CMK (cell line): ENCODE measurements around the gene UBE2E2.
A peak's percentile ranks its signal among the peaks of the same experiment; 100 is the strongest.

Experiments used
- DNase-seq: peaks from one replicate; pipeline ENCODE4 v3.0.0-alpha.2; 2010; ENCODE audit warnings: low read depth

The UBE2E2 gene

DNA sequence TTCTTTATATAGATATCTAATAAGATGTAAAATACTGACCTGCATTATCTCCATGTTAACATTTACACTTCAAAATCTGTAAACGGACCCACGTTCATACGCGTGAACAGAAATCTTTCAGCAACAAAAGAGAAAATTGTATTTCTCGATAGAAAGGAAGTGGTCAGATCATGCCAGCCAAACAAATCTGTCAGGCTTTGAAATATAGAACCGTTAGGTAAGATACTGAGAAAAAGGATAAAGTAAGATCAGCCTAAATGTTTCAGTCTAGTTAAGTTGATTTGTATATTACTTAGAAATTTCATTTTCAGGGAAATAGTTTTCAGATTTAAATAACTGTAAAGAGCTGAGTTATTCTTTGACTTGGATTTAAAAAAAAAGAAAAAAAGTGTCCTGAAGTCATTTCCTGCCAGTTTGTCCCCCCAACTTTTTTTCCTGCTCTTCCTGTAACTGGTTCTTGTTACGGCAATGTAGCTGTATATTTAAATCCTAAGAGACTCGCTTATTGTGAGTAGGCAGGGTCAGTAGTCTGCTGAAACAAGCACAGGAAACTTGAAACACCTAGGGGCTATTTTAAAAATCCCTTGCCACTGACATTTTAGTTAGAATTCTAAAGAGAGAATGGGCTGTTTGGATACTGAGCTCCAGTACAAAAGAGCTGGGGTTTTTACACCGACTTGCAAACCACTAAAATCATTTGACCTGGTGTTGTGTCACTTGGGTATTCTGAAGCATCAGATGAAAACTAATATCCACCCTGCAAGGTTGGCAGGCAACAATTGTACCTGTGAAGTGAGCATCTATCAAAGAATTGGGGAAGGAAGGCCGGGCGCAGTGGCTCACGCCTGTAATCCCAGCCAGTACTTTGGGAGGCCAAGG is 237.5 kb downstream of the UBE2E2 start:
- no peak for DNase-seq

DNA sequence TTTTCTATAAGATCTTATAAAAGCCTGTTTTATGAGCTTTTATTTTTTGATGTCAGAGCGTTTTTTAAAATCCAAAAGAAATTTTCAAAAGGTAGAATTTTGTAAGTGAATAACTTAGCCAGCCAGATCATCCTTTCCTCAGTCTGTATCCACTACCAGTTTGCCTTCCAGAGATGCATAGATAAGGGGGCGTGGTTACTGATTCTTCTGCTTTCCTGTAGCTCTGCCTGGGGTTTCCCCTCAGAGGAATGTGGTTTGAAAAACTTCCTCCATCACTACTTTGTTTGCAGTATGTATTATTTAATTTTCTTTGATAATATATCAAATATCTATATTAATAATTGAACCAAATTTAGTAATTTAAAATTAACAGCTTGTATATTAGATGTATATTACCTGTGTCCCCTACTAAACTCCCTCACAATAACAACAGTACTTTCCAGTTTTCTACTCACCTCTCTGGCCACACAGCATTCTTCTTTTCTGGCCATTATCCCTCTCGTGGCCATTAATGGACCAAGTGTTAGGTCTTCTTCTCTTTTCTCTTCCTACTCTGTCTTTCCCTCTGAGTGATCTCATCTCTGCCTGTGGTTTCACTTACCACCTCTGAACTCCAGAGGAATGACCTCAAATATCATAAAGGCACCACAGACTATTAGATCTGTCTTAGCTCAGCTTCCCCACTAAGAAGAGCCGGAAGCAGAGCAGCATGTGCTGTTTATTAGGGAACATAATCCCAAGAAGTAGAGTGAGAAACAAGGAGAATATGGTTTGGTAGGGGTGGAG is 239.7 kb downstream of the UBE2E2 start:
- DNase-seq: peak; percentile 21

GRCh38 chr3:23444386-23444785 is 241.3 kb downstream of the UBE2E2 start:
- DNase-seq: no peak

DNA sequence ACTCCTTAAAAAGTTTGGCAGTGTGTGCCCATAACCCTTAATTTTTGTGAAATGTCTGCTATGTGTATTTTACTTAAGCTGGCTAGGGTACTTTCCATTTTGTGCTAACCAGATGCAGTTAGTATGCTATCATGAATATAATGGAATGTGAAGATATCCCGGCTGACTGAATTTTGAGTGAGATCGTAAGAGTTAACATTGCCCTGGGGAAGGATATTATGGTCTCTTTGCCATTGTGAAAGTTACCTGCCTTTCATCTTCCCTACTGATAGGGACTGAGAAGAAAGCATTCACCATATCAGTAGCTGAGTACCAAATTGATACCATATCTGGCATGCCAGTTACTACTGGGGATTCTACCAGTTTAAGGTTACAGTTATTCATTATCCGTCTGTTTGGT is 243.2 kb downstream of the UBE2E2 start:
- no peak for DNase-seq

DNA sequence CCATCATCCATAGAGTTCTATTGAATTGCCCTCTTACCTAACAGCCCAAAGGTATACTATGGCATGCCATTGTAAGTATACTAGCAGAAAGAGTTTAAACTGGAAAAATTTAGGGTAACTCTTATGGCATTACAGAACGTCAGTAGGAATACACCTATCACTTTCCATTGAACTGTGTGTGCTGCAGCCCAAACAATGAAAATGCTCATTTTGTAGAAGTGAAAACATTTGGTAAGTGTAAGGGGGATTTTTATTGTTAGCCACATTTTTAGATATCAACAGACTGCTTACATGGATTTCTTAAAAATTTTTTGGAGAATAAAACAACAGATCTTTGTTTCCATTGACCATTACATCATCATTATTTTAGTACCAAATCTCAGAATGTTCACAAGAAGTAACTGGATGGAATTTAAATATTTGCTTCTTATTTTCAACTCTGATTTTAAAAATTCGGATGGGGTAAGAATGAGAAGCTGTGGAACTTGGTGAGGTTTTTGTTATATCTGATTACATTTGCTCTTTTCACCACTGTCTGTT is 245.9 kb downstream of the UBE2E2 start:
- DNase-seq: no peak

DNA sequence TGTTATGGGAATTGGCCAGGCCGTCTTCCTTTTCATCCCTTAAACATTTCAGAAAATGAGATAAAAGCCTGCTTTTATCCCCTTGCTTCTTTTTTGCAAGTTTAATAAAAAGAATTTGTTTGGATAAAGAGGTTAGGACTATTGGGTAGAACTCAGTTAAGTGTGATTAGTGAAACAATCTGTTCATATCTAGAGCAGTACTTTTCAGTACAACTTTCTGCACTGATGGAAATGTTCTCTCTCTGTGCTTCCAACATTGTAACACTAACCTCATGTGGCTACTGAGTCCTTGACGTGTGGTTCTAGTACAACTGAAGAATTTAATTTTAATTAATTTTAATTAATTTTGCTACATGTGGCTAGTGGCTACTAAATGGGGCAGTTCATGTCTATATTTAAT is 246.9 kb downstream of the UBE2E2 start:
- no peak for DNase-seq

GRCh38 chr3:23450806-23451205 is 247.7 kb downstream of the UBE2E2 start:
- no peak for DNase-seq

- no peak for DNase-seq
Measured at GRCh38 chr3:23452408-23452807, 249.3 kb downstream of the UBE2E2 start.

DNA sequence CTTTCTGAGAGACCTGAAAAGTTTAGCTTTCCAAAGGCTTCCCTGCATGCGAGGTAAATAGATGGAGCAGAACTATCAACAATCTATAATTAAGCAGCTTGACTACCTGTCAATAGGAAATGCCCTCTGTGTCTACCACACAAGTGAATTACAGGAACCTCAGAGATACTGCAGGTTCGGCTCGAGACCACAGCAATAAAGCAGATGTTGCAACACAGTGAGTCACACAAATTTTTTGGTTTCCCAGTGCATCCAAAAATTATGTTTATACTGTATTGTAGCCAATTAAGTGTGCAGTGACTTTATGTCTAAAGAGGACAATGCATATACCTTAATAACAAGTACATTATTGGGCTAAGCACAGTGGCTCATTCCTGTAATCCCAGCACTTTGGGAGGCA is 252.0 kb downstream of the UBE2E2 start:
- no peak for DNase-seq

- no peak for DNase-seq
Measured at GRCh38 chr3:23455775-23456174, 252.6 kb downstream of the UBE2E2 start.

DNA sequence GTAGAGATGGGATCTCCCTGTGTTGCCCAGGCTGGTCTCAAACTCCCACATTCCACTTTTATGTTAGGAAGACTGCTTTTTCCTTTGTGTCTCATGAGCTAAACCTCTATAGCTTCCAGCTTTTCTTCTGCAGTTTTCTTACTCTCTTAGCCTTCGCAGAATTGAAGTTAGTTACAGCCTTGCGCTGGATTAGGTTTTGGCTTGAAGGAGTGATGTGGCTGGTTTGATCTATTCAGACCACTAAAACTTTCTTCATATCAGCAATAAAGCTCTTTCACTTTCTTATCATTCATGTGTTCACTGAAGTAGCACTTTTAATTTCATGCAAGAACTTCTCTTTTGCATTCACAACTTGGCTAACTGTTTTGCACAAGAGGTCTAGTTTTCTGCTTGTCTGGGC is 254.6 kb downstream of the UBE2E2 start:
- no peak for DNase-seq

DNA sequence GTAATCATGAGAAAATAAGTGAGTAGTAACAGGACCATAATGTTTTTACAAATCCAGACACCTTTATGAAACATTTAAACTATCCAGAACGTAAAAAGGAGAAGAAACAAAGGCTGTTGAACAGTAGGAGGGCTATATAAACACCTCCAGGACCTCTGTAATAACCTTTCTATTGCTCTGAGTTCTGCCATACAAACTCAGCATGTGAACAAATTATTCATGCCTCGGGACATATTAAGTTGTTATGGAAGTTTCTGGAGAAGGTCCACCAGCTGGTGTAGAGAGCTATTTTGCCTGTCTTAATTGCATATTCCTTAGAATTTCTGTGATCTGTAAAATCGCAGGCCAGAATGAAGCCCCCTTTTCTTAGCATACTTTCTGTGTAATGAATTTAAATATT is 256.3 kb downstream of the UBE2E2 start:
- DNase-seq: no peak

DNA sequence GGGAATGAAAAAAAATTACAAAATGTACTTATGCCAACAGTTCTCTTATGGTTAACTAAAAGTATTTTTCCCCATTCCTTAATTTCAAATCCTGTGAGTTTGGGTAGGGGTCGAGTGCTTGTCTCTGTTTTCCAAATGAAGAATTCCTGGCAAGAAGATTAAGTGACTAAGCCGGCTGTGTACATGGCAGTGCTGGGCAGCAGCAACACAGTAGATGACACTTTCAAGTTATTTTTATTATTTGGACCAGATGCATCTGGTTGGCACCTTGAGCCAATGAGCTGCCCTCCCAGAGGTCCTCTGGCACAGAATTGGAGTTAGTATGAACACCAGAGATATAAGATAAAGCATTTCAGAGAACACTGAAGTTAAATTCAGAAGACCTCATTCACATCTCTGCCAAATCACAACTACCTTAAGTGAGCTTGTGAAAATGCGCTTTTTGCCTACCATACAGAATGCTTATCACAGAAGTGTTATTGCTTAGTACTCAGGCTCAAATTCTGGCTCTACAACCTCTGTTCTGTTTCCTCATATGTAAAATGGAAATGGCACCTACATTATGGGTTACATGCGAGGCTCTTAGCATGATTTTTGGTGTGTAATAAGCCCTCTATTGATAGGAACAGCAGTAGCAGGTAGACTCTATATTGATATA is 256.9 kb downstream of the UBE2E2 start:
- DNase-seq: no peak

GRCh38 chr3:23461069-23461468 is 257.9 kb downstream of the UBE2E2 start:
- no peak for DNase-seq

DNA sequence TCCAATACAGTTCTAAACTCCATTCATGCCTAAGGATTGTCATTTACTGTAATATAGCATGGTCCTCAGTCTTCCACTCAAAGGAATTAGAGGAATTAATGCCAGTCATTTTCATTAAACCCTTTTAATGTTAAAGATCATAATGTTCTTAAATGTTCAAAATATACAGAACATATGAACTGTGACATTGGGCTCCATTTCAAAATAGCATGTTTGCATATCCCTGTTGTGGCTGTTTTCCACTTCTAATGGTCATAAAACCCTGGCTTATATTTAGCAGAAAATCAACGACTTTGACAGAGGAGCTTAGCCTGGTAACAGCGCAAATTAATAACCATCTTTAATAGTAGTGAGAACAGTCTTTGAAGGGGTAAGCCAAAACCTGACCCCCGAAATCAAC is 260.7 kb downstream of the UBE2E2 start:
- no peak for DNase-seq

- no peak for DNase-seq
Measured at GRCh38 chr3:23465569-23465968, 262.4 kb downstream of the UBE2E2 start.

DNA sequence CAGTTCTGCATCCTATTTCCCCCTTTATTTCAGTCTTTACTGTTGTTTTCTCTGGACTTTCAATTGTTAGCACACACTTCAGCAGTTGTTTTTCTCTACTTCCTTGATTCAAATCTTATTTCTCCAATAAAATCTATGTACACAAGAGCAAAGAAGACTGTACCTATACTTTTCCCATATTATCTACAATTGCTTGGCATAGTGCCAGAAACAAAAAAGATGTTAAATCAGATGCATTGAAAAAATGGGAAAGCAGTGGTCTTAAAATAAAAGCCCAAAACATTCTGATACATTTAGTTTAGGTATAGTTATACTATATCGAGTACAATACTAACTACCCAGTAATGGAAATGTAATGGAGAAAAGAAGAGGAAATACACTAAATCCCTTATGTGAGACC is 265.1 kb downstream of the UBE2E2 start:
- DNase-seq: no peak

- DNase-seq: no peak
Measured at GRCh38 chr3:23474580-23475357, 271.6 kb downstream of the UBE2E2 start.

DNA sequence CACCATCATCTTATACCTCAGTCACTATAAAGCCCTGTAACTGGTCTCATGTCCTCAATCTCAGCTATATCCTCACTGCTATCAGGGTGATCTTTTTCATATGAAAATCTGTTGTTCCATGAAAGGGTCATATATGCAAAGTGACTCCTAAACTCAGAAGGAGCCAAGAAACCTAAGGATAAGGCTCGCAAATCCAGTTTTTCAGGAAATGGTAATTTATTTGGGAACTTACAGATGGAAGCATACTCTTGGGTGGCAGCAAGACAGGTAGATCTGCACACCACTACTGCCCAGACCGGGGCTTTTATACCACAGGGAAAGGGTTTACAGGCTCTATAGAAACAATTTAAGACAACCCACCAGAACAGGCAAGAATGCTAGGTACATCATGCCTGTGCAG is 272.3 kb downstream of the UBE2E2 start:
- no peak for DNase-seq

- DNase-seq: no peak
Measured at GRCh38 chr3:23479026-23479425, 275.9 kb downstream of the UBE2E2 start.

DNA sequence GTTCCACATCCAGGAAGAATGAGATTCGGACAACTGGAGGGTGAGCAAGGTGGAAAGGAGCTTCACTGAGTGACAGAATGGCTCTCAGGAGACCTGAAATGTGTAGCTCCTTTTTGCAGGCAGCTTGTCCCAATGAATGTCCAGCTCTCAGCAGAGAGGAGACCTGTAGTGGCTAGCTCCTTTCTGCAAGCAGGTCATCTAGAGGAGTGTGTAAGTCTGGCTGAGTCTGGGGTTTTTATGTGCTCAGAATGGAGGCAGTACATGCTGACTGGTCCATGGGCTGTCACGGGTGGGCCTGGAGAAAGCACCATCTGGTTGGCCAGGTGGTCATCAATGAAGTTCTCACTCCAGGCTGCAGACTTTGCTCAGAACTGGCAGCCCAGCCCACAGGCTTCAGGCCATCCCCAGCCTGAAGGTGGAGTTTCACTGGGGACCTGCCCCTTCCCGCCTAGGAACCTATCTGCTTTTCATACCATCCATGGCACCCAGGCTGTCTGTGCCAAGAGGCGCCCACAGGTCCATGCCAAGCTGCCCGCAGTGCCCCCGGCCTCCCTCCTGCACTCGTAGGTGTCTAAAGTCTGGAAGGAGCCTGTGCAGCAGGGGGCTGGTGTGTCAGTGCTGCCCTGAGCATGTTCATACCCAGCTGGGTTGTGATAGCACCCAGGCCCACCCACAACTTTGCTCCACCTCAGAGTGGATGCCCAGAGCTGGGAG is 276.6 kb downstream of the UBE2E2 start:
- no peak for DNase-seq
